ENCODE results near the gene ICA1. TPM values are rescaled to one million over a fixed set of nuclear protein-coding genes. Genes with fewer than 3 reads are reported as not detected.

ICA1 gene
- total and polyA plus RNA-seq, 4 donors = 1.4 to 22.7 (median 8.1) TPM

DNA sequence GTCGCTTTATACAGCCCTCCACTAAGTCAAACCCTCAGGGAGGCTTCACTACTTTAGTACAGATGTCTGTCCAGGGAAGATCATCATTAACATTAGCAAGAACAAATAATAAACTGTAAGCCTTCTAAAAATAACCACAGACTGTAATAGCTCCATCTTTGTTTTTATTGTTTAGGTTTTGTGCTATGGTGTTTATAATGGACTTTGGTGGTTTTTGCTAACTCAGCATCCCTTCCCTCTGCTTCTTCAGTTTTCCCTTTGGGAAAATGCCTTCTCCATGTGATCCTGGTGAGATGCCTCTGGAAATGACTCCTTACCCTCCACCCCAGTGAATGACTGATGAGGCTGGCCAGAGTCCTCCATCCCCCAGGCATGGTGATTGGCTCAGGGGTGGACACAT lies 131.3 kb downstream of the ICA1 start:
- 97% methylated on average over 1 of the region's 1 CpG for WGBS
- Histone ChIP-seq H3K27me3 (ENCODE audit: control insufficient read depth in 4 of 4, insufficient read depth in 4 of 4, low read length in 3 of 4) (no peaks in the 10 kb centered on the region), H3K4me1 (ENCODE audit: control insufficient read depth in 4 of 4, insufficient read depth in 4 of 4, low read length in 3 of 4) (peaks cover 0 to 5% (median 0%) of the 10 kb centered on the region in 4 donors), H3K27ac (ENCODE audit: low read depth in 1 of 2, low read length in 2 of 2) (no peak overlapping the region), H3K4me3 (ENCODE audit: low read depth in 1 of 3, low read length in 3 of 3) (no peak overlapping the region), H3K9me3 (ENCODE audit: control insufficient read depth in 4 of 4, low read length in 3 of 4) (no peaks in the 10 kb centered on the region), H3K36me3 (ENCODE audit: control insufficient read depth in 4 of 4, insufficient read depth in 3 of 4, low read depth in 1 of 4, low read length in 3 of 4) (no peaks in the 10 kb centered on the region), H3K9ac (ENCODE audit: low read depth in 1 of 2, low read length in 2 of 2) (no peak overlapping the region)
- no peak for DNase-seq (ENCODE audit: low spot score)
- TF ChIP-seq GABPA (IDR thresholded peaks at IDR 0.05 in 1 of 2, conservative IDR thresholded peaks at IDR 0.05 in 1 of 2) (no peak), JUND (IDR thresholded peaks at IDR 0.05) (no peak), FOXA1 (IDR thresholded peaks at IDR 0.05) (no peak)
- TF ChIP-seq, protein P1, sequence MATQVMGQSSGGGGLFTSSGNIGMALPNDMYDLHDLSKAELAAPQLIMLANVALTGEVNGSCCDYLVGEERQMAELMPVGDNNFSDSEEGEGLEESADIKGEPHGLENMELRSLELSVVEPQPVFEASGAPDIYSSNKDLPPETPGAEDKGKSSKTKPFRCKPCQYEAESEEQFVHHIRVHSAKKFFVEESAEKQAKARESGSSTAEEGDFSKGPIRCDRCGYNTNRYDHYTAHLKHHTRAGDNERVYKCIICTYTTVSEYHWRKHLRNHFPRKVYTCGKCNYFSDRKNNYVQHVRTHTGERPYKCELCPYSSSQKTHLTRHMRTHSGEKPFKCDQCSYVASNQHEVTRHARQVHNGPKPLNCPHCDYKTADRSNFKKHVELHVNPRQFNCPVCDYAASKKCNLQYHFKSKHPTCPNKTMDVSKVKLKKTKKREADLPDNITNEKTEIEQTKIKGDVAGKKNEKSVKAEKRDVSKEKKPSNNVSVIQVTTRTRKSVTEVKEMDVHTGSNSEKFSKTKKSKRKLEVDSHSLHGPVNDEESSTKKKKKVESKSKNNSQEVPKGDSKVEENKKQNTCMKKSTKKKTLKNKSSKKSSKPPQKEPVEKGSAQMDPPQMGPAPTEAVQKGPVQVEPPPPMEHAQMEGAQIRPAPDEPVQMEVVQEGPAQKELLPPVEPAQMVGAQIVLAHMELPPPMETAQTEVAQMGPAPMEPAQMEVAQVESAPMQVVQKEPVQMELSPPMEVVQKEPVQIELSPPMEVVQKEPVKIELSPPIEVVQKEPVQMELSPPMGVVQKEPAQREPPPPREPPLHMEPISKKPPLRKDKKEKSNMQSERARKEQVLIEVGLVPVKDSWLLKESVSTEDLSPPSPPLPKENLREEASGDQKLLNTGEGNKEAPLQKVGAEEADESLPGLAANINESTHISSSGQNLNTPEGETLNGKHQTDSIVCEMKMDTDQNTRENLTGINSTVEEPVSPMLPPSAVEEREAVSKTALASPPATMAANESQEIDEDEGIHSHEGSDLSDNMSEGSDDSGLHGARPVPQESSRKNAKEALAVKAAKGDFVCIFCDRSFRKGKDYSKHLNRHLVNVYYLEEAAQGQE (IDR thresholded peaks at IDR 0.05) = no peak

DNA sequence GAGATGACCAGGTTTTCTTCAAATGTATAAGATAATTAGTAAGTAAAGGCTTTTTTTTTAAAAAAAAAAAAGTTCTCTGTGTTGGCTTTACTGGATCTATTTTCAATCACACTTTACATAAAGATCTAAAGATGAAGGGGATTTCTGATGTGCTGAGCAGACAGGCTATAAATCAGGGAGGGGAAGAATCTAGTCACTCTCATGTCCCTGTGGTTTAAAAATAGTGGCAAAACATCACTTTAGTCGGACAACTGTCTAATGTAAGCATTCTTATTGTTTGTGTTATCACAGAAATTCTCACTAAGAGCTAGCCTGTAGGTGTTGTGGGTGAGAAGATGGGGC lies 132.7 kb downstream of the ICA1 start:
- Histone ChIP-seq H3K4me3 (ENCODE audit: low read depth in 1 of 3, low read length in 3 of 3) (no peak overlapping the region), H3K27ac (ENCODE audit: low read depth in 1 of 2, low read length in 2 of 2) (no peak overlapping the region), H3K36me3 (ENCODE audit: control insufficient read depth in 4 of 4, insufficient read depth in 3 of 4, low read depth in 1 of 4, low read length in 3 of 4) (no peaks in the 10 kb centered on the region), H3K4me1 (ENCODE audit: control insufficient read depth in 4 of 4, insufficient read depth in 4 of 4, low read length in 3 of 4) (peaks cover 0 to 5% (median 0%) of the 10 kb centered on the region in 4 donors), H3K9ac (ENCODE audit: low read depth in 1 of 2, low read length in 2 of 2) (no peak overlapping the region), H3K9me3 (ENCODE audit: control insufficient read depth in 4 of 4, low read length in 3 of 4) (no peaks in the 10 kb centered on the region), H3K27me3 (ENCODE audit: control insufficient read depth in 4 of 4, insufficient read depth in 4 of 4, low read length in 3 of 4) (no peaks in the 10 kb centered on the region)
- no peak for DNase-seq (ENCODE audit: low spot score)
- TF ChIP-seq, protein P2, sequence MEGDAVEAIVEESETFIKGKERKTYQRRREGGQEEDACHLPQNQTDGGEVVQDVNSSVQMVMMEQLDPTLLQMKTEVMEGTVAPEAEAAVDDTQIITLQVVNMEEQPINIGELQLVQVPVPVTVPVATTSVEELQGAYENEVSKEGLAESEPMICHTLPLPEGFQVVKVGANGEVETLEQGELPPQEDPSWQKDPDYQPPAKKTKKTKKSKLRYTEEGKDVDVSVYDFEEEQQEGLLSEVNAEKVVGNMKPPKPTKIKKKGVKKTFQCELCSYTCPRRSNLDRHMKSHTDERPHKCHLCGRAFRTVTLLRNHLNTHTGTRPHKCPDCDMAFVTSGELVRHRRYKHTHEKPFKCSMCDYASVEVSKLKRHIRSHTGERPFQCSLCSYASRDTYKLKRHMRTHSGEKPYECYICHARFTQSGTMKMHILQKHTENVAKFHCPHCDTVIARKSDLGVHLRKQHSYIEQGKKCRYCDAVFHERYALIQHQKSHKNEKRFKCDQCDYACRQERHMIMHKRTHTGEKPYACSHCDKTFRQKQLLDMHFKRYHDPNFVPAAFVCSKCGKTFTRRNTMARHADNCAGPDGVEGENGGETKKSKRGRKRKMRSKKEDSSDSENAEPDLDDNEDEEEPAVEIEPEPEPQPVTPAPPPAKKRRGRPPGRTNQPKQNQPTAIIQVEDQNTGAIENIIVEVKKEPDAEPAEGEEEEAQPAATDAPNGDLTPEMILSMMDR (IDR thresholded peaks at IDR 0.05; ENCODE audit: low read depth, low read length, missing input control) = no peak
- TF ChIP-seq SP1 (IDR thresholded peaks at IDR 0.05) (no peak), FOXA2 (IDR thresholded peaks at IDR 0.05) (no peak), FOXA1 (IDR thresholded peaks at IDR 0.05) (no peak), NR2F2 (IDR thresholded peaks at IDR 0.05) (no peak), EGR1 (IDR thresholded peaks at IDR 0.05; ENCODE audit: low read depth in 2 of 2) (no peak), JUND (IDR thresholded peaks at IDR 0.05) (no peak), HNF4G (IDR thresholded peaks at IDR 0.05) (no peak)
- TF ChIP-seq, protein P3, sequence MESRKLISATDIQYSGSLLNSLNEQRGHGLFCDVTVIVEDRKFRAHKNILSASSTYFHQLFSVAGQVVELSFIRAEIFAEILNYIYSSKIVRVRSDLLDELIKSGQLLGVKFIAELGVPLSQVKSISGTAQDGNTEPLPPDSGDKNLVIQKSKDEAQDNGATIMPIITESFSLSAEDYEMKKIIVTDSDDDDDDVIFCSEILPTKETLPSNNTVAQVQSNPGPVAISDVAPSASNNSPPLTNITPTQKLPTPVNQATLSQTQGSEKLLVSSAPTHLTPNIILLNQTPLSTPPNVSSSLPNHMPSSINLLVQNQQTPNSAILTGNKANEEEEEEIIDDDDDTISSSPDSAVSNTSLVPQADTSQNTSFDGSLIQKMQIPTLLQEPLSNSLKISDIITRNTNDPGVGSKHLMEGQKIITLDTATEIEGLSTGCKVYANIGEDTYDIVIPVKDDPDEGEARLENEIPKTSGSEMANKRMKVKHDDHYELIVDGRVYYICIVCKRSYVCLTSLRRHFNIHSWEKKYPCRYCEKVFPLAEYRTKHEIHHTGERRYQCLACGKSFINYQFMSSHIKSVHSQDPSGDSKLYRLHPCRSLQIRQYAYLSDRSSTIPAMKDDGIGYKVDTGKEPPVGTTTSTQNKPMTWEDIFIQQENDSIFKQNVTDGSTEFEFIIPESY (IDR thresholded peaks at IDR 0.05) = no peak
- TF ChIP-seq, protein P1 (IDR thresholded peaks at IDR 0.05) = no peak
- WGBS = 82% methylated on average over 1 of the region's 1 CpG
